GM12864 (cell line): Measurements from ENCODE around the gene EYS.

Source experiments
- DNase-seq: peaks from one replicate; pipeline ENCODE4 v3.0.0-alpha.2; 2011; ENCODE audit warnings: low read depth
- H3K4me3 ChIP-seq: 2 replicates; pipeline ENCODE4 v1.5.1; 2011; ENCODE audit warnings: mild to moderate bottlenecking, low read depth, low read length, control low read depth
- TF ChIP-seq, protein P1 (sequence below): IDR thresholded peaks from 2 replicates; pipeline ENCODE4 v1.5.1; 2011; ENCODE audit warnings: low read depth, mild to moderate bottlenecking, moderate library complexity, low read length, control low read depth, inconsistent platforms; ENCODE audit errors: missing control alignments

Gene EYS

GRCh38 chr6:64848467-64848866, 858.6 kb downstream of the EYS start:
- no peak overlapping the region for H3K4me3 ChIP-seq
- TF ChIP-seq, protein P1, sequence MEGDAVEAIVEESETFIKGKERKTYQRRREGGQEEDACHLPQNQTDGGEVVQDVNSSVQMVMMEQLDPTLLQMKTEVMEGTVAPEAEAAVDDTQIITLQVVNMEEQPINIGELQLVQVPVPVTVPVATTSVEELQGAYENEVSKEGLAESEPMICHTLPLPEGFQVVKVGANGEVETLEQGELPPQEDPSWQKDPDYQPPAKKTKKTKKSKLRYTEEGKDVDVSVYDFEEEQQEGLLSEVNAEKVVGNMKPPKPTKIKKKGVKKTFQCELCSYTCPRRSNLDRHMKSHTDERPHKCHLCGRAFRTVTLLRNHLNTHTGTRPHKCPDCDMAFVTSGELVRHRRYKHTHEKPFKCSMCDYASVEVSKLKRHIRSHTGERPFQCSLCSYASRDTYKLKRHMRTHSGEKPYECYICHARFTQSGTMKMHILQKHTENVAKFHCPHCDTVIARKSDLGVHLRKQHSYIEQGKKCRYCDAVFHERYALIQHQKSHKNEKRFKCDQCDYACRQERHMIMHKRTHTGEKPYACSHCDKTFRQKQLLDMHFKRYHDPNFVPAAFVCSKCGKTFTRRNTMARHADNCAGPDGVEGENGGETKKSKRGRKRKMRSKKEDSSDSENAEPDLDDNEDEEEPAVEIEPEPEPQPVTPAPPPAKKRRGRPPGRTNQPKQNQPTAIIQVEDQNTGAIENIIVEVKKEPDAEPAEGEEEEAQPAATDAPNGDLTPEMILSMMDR = no peak
- DNase-seq = no peak

GRCh38 chr6:64847396-64847795, 859.6 kb downstream of the EYS start:
- H3K4me3 ChIP-seq = no peak overlapping the region
- TF ChIP-seq, protein P1 = no peak
- no peak for DNase-seq

- no peak overlapping the region for H3K4me3 ChIP-seq
- no peak for DNase-seq
- TF ChIP-seq, protein P1 = no peak
Observed at GRCh38 chr6:64838726-64839125, 868.3 kb downstream of the EYS start.

DNA sequence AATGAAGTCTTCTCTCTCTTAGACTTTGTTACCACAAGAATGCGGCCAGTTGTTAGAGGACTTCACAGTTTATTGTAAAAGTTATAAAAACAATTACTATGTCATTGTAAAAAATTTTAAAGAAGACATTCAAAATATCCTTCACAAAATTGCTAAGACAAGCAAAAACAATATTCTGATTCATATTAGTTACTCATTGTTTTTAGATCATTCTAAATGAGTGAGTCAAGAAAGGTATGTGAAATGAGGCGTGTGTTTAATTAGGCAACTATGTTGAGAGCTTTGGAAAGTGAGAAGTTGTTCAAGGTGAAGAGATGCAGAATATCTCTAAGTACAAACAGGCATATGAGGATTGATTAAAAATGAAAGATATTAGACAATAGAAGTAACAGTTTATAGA, 875.3 kb downstream of the EYS start:
- TF ChIP-seq, protein P1 = no peak
- no peak for DNase-seq
- no peak overlapping the region for H3K4me3 ChIP-seq

GRCh38 chr6:64817525-64817924, 889.5 kb downstream of the EYS start:
- DNase-seq = no peak
- TF ChIP-seq, protein P1 = no peak
- no peak overlapping the region for H3K4me3 ChIP-seq

GRCh38 chr6:64815718-64816117, 891.3 kb downstream of the EYS start:
- TF ChIP-seq, protein P1 = no peak
- H3K4me3 ChIP-seq = no peak overlapping the region
- DNase-seq = no peak

- no peak for DNase-seq
Observed at GRCh38 chr6:64812138-64812537, 894.9 kb downstream of the EYS start.

More at GRCh38 chr6:64812138-64812537, 894.9 kb downstream of the EYS start:
- no peak overlapping the region for H3K4me3 ChIP-seq
- TF ChIP-seq, protein P1 = no peak
